Measurements from ENCODE around the gene SELE. TPM values are rescaled to one million over a fixed set of nuclear protein-coding genes. Genes with fewer than 3 reads are reported as not detected.

SELE gene
- polyA plus RNA-seq, 3 donors, result not detected

DNA sequence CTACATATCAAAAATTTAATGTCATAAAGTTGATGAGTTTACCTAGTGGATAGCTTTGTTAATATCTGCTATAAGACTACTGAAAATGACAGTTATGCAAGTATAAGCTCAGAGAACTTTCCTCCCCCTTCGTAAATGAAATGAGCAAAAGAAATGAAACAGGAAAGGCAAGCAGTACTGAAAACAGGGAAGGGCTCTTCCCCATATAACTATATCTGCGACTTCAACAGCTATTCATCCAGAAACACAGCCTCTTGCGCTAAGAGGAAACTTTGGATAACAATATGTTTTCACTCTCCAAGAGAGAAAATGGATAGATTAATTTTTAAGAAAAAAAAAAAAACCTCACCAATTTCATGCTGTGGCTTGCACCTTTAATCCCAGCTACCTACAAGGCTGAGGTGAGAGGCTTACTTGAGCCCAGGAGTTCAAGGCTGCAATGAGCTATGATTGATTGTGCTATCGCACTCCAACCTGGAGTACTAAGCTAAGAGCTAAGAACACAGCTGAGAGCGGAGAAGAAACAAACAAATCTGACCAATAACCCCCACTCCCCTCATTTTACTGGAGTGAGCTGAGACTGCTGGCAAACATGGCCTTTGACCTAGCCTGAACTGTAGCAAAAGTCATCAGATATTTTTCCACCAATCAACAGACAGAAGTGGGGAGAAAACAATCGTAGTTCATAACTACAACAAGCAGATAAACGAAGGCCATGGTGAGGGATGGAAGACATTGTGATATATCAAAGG lies 31.9 kb upstream of the SELE start:
- no peak for DNase-seq
- H3K4me3 Mint-ChIP-seq, result no peak overlapping the region
- H3K4me1 ChIP-seq (ENCODE audit: control insufficient read depth in 1 of 2, insufficient read depth in 2 of 2, low read length in 2 of 2), result no peaks in the 10 kb centered on the region

DNA sequence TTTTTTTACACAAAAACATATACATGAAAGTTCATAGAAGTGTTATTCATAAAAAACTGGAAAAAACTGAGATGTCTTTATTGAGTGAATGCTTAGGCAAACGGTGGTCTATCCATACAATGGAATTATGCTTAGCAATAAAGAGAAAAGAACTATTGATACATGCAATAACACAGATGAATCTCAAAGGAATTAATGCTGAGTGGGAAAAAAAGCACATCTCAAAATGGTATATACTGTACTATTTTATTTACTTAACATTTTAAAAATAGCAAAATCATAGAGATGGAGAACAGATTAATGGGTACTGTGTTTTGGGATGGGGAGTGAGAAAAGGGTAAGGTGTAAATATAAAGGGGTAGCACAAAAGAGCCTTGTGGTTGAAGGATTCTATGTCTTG lies 31.0 kb upstream of the SELE start:
- no peak overlapping the region for H3K9ac ChIP-seq (ENCODE audit: insufficient read depth, low read length, poor library complexity, severe bottlenecking)
- no peaks in the 10 kb centered on the region for H3K36me3 ChIP-seq (replicated peaks in 1 of 2; ENCODE audit: control insufficient read depth in 1 of 2, insufficient read depth in 2 of 2, low read length in 2 of 2)
- no peak overlapping the region for H3K4me2 ChIP-seq (replicated peaks; ENCODE audit: extremely low read depth, low read length, poor library complexity, severe bottlenecking)
- peaks cover 0 to 3% of the 10 kb centered on the region in 2 donors for H3K27me3 ChIP-seq (ENCODE audit: control insufficient read depth in 2 of 2, insufficient read depth in 2 of 2, low read length in 2 of 2)
- no peaks in the 10 kb centered on the region for H4K20me1 ChIP-seq (ENCODE audit: insufficient read depth, low read length)
- WGBS (ENCODE audit: insufficient coverage), result no CpG with 5 or more reads among the region's 1 CpG
- intact Hi-C loops (cut with micrococcal nuclease), result no loop called here
- no peak overlapping the region for H3K4me3 Mint-ChIP-seq
- peaks cover 0 to 1% (median 0%) of the 10 kb centered on the region in 3 donors for H3K27me3 Mint-ChIP-seq (ENCODE audit: low read depth in 3 of 3)
- no peak overlapping the region for H2AFZ ChIP-seq (ENCODE audit: insufficient read depth, low read depth, low read length, poor library complexity, severe bottlenecking)
- H3K79me2 ChIP-seq (ENCODE audit: insufficient read depth, low read length), result no peaks in the 10 kb centered on the region
- H3K4me3 ChIP-seq (replicated peaks in 1 of 3; ENCODE audit: low read depth in 2 of 3, low read length in 3 of 3), result no peak overlapping the region
- no peaks in the 10 kb centered on the region for H3K36me3 Mint-ChIP-seq
- H3K27ac Mint-ChIP-seq, result no peak overlapping the region
- H3K9me3 ChIP-seq (replicated peaks in 1 of 2; ENCODE audit: control insufficient read depth in 1 of 2, insufficient read depth in 1 of 2, low read length in 2 of 2), result no peaks in the 10 kb centered on the region
- no peaks in the 10 kb centered on the region for H3K4me1 ChIP-seq (ENCODE audit: control insufficient read depth in 1 of 2, insufficient read depth in 2 of 2, low read length in 2 of 2)
- H3K9me3 Mint-ChIP-seq, result peaks cover 0 to 6% (median 2%) of the 10 kb centered on the region in 7 donors
- no peak for DNase-seq
- H3K27ac ChIP-seq (ENCODE audit: low read depth in 1 of 2, low read length in 2 of 2), result no peak overlapping the region
- no peaks in the 10 kb centered on the region for H3K4me1 Mint-ChIP-seq
- TF ChIP-seq, protein P1, sequence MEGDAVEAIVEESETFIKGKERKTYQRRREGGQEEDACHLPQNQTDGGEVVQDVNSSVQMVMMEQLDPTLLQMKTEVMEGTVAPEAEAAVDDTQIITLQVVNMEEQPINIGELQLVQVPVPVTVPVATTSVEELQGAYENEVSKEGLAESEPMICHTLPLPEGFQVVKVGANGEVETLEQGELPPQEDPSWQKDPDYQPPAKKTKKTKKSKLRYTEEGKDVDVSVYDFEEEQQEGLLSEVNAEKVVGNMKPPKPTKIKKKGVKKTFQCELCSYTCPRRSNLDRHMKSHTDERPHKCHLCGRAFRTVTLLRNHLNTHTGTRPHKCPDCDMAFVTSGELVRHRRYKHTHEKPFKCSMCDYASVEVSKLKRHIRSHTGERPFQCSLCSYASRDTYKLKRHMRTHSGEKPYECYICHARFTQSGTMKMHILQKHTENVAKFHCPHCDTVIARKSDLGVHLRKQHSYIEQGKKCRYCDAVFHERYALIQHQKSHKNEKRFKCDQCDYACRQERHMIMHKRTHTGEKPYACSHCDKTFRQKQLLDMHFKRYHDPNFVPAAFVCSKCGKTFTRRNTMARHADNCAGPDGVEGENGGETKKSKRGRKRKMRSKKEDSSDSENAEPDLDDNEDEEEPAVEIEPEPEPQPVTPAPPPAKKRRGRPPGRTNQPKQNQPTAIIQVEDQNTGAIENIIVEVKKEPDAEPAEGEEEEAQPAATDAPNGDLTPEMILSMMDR (IDR thresholded peaks at IDR 0.05), result no peak

More for the DNA sequence above, 31.9 kb upstream of the SELE start:
- Histone ChIP-seq H3K4me3 (replicated peaks in 1 of 3; ENCODE audit: low read depth in 2 of 3, low read length in 3 of 3) (no peak overlapping the region), H4K20me1 (ENCODE audit: insufficient read depth, low read length) (no peaks in the 10 kb centered on the region), H3K9me3 (replicated peaks in 1 of 2; ENCODE audit: control insufficient read depth in 1 of 2, insufficient read depth in 1 of 2, low read length in 2 of 2) (no peaks in the 10 kb centered on the region), H3K27me3 (ENCODE audit: control insufficient read depth in 2 of 2, insufficient read depth in 2 of 2, low read length in 2 of 2) (peaks cover 0 to 3% of the 10 kb centered on the region in 2 donors), H3K79me2 (ENCODE audit: insufficient read depth, low read length) (no peaks in the 10 kb centered on the region), H3K27ac (ENCODE audit: low read depth in 1 of 2, low read length in 2 of 2) (no peak overlapping the region), H2AFZ (ENCODE audit: insufficient read depth, low read depth, low read length, poor library complexity, severe bottlenecking) (no peak overlapping the region), H3K9ac (ENCODE audit: insufficient read depth, low read length, poor library complexity, severe bottlenecking) (no peak overlapping the region), H3K4me2 (replicated peaks; ENCODE audit: extremely low read depth, low read length, poor library complexity, severe bottlenecking) (no peak overlapping the region), H3K36me3 (replicated peaks in 1 of 2; ENCODE audit: control insufficient read depth in 1 of 2, insufficient read depth in 2 of 2, low read length in 2 of 2) (no peaks in the 10 kb centered on the region)
- Mint-ChIP-seq H3K27ac (no peak overlapping the region), H3K4me1 (no peaks in the 10 kb centered on the region), H3K27me3 (ENCODE audit: low read depth in 3 of 3) (peaks cover 0 to 1% (median 0%) of the 10 kb centered on the region in 3 donors), H3K9me3 (peaks cover 0 to 6% (median 0%) of the 10 kb centered on the region in 7 donors), H3K36me3 (no peaks in the 10 kb centered on the region)
- intact Hi-C loops (cut with micrococcal nuclease), result no loop called here
- TF ChIP-seq, protein P1 (IDR thresholded peaks at IDR 0.05), result no peak
- WGBS (ENCODE audit: insufficient coverage), result no CpG with 5 or more reads among the region's 7 CpGs

Measured in CD14-positive monocyte (primary cell).